MCF 10A (cell line): ENCODE results near the gene GBE1. TPM values are rescaled to one million over a fixed set of nuclear protein-coding genes. Genes with fewer than 3 reads are reported as not detected.

Experiments used
- BruUV-seq: library from RNA; stranded (reverse); fragments of 400-500 nt; replicated peaks from 2 replicates; lab custom pipeline; 2021; lab: Mats Ljungman, UMichigan
- CTCF ChIA-PET: fragments of 300-600 bp; sonication (Branson Sonifier 250); formaldehyde crosslinking; extraction: SDS; loops from one replicate; lab custom pipeline; 2021; ENCODE audit warnings: antibody characterized with exemption, inconsistent platforms; lab: Yijun Ruan, JAX
- POLR2A ChIA-PET: fragments of 300-600, 350-650 bp; sonication (Branson Sonifier 250); formaldehyde crosslinking; extraction: SDS; loops from one replicate; lab custom pipeline; 2020; ENCODE audit warnings: antibody characterized with exemption, inconsistent platforms; lab: Yijun Ruan, JAX
- DNase-seq: peaks from one replicate; pipeline ENCODE4 v3.0.0-alpha.2; 2018; ENCODE audit not compliant: unreplicated experiment
- H3K27ac Mint-ChIP-seq: one replicate; pipeline ENCODE4 v1.8.0; 2022; ENCODE audit warnings: mild to moderate bottlenecking, low read depth, mixed read lengths; ENCODE audit not compliant: unreplicated experiment
- H3K27me3 Mint-ChIP-seq: one replicate; pipeline ENCODE4 v1.8.0; 2022; ENCODE audit warnings: mixed read lengths; ENCODE audit not compliant: insufficient read depth, unreplicated experiment
- H3K36me3 Mint-ChIP-seq: one replicate; pipeline ENCODE4 v1.8.0; 2022; ENCODE audit warnings: mild to moderate bottlenecking, moderate library complexity, mixed read lengths; ENCODE audit not compliant: insufficient read depth, unreplicated experiment
- H3K4me1 Mint-ChIP-seq: one replicate; pipeline ENCODE4 v1.8.0; 2022; ENCODE audit warnings: mixed read lengths; ENCODE audit not compliant: insufficient read depth, unreplicated experiment
- H3K4me3 Mint-ChIP-seq: one replicate; pipeline ENCODE4 v1.8.0; 2022; ENCODE audit warnings: mild to moderate bottlenecking, moderate library complexity, mixed read lengths; ENCODE audit not compliant: unreplicated experiment
- H3K9me3 Mint-ChIP-seq: one replicate; pipeline ENCODE4 v1.8.0; 2022; ENCODE audit warnings: mixed read lengths; ENCODE audit not compliant: unreplicated experiment
- CTCF ChIP-seq: fragments of 200-600 bp; IDR thresholded peaks from one replicate; pipeline ENCODE4 v1.8.0; 2022; ENCODE audit warnings: antibody characterized with exemption, mild to moderate bottlenecking; ENCODE audit not compliant: unreplicated experiment
- intact Hi-C: fragments of 100-400 bp; cut with micrococcal nuclease; formaldehyde crosslinking; loops from 2 replicates; pipeline ENCODE4 v1.14.1; 2022
- total RNA-seq: library from RNA; stranded (reverse); gene quantifications from 2 replicates; pipeline ENCODE4 v1.2.3, GENCODE V29; 2022

GBE1 gene
- total RNA-seq, 1 experiment from 2014 or later, result 41.8 TPM

GRCh38 chr3:81793410-81793809, 32.0 kb upstream of the GBE1 start:
- H3K27ac Mint-ChIP-seq, result no peak overlapping the region
- CTCF ChIA-PET, result no interaction called here
- no peak overlapping the region for H3K4me3 Mint-ChIP-seq
- POLR2A ChIA-PET, result no interaction called here
- TF ChIP-seq CTCF, result no peak
- DNase-seq, result no peak
- intact Hi-C loops, result no loop called here
- no peaks in the 10 kb centered on the region for H3K9me3 Mint-ChIP-seq
- H3K4me1 Mint-ChIP-seq, result no peaks in the 10 kb centered on the region
- no peaks in the 10 kb centered on the region for H3K36me3 Mint-ChIP-seq
- H3K27me3 Mint-ChIP-seq, result no peaks in the 10 kb centered on the region
- no TSS peak for BruUV-seq

- no peaks in the 10 kb centered on the region for H3K9me3 Mint-ChIP-seq
- no peak for DNase-seq
- intact Hi-C loops, result no loop called here
- no peak overlapping the region for H3K27ac Mint-ChIP-seq
- no TSS peak for BruUV-seq
- ChIA-PET POLR2A (no interaction called here), CTCF (no interaction called here)
- H3K36me3 Mint-ChIP-seq, result no peaks in the 10 kb centered on the region
- no peak overlapping the region for H3K4me3 Mint-ChIP-seq
- no peaks in the 10 kb centered on the region for H3K4me1 Mint-ChIP-seq
- TF ChIP-seq CTCF, result no peak
- H3K27me3 Mint-ChIP-seq, result no peaks in the 10 kb centered on the region
Measured at GRCh38 chr3:81790117-81790516, 28.7 kb upstream of the GBE1 start.

- Mint-ChIP-seq H3K4me3 (no peak overlapping the region), H3K9me3 (no peaks in the 10 kb centered on the region), H3K4me1 (no peaks in the 10 kb centered on the region), H3K27me3 (no peaks in the 10 kb centered on the region), H3K27ac (no peak overlapping the region), H3K36me3 (no peaks in the 10 kb centered on the region)
- CTCF ChIA-PET, result no interaction called here
- POLR2A ChIA-PET, result no interaction called here
- TF ChIP-seq CTCF, result no peak
- intact Hi-C loops, result no loop called here
- DNase-seq, result no peak
- no TSS peak for BruUV-seq
Measured at GRCh38 chr3:81789691-81790090, 28.2 kb upstream of the GBE1 start.

- intact Hi-C loops, result no loop called here
- DNase-seq, result no peak
- ChIA-PET POLR2A (no interaction called here), CTCF (interaction anchor here (1.3 kb wide), 1 partner anchor 10 kb away, joined by 3 read pairs; no protein-coding TSS in a partner anchor)
- no peak overlapping the region for H3K4me3 Mint-ChIP-seq
- H3K4me1 Mint-ChIP-seq, result no peaks in the 10 kb centered on the region
- no peaks in the 10 kb centered on the region for H3K36me3 Mint-ChIP-seq
- BruUV-seq, result no TSS peak
- no peaks in the 10 kb centered on the region for H3K27me3 Mint-ChIP-seq
- TF ChIP-seq CTCF, result no peak
- H3K27ac Mint-ChIP-seq, result no peak overlapping the region
- no peaks in the 10 kb centered on the region for H3K9me3 Mint-ChIP-seq
Measured at GRCh38 chr3:81788610-81789009, 27.2 kb upstream of the GBE1 start.
